ENCODE results near the gene ZNF500. TPM values are rescaled to one million over a fixed set of nuclear protein-coding genes. Genes with fewer than 3 reads are reported as not detected.

ZNF500 gene
- total RNA-seq, 2 donors from 2014 or later: 14.1 TPM

DNA sequence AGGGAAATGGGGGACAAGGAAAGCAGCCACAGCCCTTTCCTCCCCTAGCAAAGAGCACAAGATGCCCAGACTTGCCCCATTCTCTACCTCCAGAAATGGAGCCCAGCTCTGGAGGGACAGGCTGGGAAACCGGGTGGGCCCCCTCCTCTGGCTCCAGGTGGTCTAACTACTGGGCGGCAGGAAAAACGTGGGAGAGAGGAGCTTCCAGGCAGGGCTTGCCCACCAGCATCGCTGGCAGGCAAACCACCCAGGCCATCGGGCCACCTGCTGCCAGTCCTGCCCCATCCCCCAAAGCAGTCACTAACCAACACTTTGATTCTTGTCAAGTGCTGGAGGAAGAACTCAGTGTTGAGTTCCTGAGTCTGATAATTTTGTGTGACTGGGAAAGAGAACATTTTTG is 48.5 kb downstream of the ZNF500 start:
- Mint-ChIP-seq H3K4me1 (ENCODE audit: low read depth) (no peaks in the 10 kb centered on the region), H3K4me3 (no peak overlapping the region), H3K27ac (no peak overlapping the region)

DNA sequence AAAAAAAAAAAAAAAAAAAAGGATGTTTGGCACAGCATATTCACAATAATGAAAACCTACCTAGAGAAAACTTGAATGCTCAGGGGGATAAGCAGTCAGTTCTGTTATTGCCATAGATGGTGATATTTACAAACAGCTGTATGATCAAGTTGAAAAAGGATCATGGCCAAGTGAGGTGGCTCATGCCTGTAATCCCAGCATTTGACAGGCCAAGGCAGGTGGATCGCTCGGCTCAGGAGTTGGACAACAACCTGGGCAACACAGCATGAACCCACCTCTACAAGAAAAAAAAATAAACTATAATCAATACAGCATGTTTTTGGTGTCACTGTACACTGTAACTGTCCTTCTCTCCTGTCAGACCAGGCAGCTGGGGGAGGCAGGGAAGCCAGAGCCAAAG is 52.0 kb downstream of the ZNF500 start:
- Mint-ChIP-seq H3K4me1 (ENCODE audit: low read depth) (no peaks in the 10 kb centered on the region), H3K4me3 (no peak overlapping the region), H3K9me3 (no peaks in the 10 kb centered on the region), H3K27ac (no peak overlapping the region), H3K27me3 (ENCODE audit: low read depth) (no peaks in the 10 kb centered on the region), H3K36me3 (ENCODE audit: insufficient read depth in 2 of 2) (peaks cover 0 to 3% of the 10 kb centered on the region in 2 donors)
- ATAC-seq (replicated peaks in 1 of 2) (no peak), DNase-seq (no peak)

More for the DNA sequence above, 48.5 kb downstream of the ZNF500 start:
- Mint-ChIP-seq H3K27me3 (ENCODE audit: low read depth) (no peaks in the 10 kb centered on the region), H3K36me3 (ENCODE audit: insufficient read depth in 2 of 2) (peaks cover 0 to 1% of the 10 kb centered on the region in 2 donors), H3K9me3 (no peaks in the 10 kb centered on the region)
- no peak for DNase-seq
- no peak for ATAC-seq (replicated peaks in 1 of 2)

DNA sequence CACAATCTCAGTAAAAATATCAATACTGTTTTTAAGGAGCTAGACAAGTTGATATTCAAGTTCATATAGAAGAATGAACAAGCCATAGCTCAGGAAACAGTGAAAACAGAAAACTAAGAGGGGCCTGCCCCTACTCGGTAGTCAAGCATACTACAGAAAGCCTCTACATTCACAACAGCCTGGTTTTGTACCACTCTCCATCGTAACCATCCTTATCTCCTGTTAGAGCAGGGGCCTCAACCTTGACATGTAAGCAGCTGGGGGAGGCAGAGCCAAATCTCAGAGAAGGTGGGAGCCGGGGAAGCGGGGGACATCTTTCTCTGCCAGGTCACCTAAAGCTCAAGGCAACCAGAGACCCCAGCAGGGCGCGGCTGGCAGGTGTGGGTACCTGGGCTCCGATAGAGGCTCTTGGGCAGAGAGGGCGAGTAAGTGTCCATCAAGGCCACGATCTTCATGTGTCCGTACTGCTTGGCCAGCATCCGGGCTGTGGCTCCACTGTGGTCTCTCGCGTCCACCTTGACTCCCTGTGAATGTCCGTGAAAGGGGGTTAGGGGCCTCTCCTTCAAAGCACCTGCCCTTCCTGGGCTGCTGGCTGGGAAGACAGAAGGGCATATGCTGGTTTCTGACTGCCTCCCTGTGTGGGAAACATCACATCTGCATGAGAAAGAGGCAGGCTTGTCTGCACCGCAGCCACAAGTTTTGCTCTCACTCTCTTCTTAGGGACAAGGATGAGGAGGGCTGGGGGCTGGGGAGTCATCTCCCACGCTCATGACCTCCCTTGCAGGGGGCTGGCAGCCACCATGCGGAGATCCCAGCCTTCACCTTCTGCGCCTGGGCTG is 53.1 kb downstream of the ZNF500 start:
- H3K9me3 Mint-ChIP-seq: no peaks in the 10 kb centered on the region
- no peak for ATAC-seq (replicated peaks in 1 of 2)
- H3K27ac Mint-ChIP-seq: no peak overlapping the region
- H3K36me3 Mint-ChIP-seq (ENCODE audit: insufficient read depth in 2 of 2): peaks cover 0 to 8% of the 10 kb centered on the region in 2 donors
- no peaks in the 10 kb centered on the region for H3K27me3 Mint-ChIP-seq (ENCODE audit: low read depth)
- H3K4me3 Mint-ChIP-seq: no peak overlapping the region
- H3K4me1 Mint-ChIP-seq (ENCODE audit: low read depth): no peaks in the 10 kb centered on the region
- DNase-seq: no peak

DNA sequence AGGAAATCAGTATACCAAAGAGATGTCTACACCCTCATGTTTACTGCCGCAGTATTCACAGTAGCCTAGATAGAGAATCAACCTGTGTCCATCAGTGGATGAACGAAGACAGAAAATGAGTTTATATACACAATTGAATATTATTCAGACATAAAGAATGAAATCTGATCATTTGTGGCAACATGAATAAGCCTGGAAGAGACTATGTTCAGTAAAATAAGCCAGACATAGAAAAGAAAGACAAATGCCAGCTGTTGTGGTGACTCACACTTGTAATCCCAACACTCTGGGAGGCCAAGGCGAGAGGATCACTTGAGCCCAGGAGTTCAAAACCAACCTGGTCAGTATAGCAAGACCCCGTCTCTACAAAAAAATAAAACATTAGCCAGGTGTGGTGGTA is 57.5 kb downstream of the ZNF500 start:
- Mint-ChIP-seq H3K4me3 (no peak overlapping the region), H3K4me1 (ENCODE audit: low read depth) (no peaks in the 10 kb centered on the region), H3K9me3 (no peaks in the 10 kb centered on the region), H3K27me3 (ENCODE audit: low read depth) (no peaks in the 10 kb centered on the region), H3K36me3 (ENCODE audit: insufficient read depth in 2 of 2) (peaks cover 3 to 15% of the 10 kb centered on the region in 2 donors), H3K27ac (no peak overlapping the region)
- ATAC-seq (replicated peaks in 1 of 2): no peak
- no peak for DNase-seq

DNA sequence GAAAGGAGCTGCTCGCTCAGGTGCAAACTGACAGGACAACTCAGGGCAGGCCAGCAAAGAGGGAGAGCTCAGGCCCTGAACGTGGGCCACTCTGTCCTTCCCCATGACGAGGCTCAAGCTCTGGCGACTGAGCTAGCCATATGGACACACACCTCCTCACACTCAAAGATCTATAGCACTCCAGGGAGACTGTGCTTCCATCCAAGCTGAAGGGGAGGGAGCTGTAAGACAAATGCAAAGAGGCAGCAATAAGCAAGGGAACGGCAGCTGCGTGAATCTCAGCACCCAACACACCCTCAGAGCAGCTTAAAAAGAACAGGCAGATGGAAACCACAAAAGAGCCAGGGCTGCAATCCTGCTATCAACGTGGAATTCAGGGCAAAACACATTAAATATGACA is 60.1 kb downstream of the ZNF500 start:
- no peak overlapping the region for H3K27ac Mint-ChIP-seq
- no peaks in the 10 kb centered on the region for H3K4me1 Mint-ChIP-seq (ENCODE audit: low read depth)
- ATAC-seq (replicated peaks in 1 of 2): no peak
- H3K27me3 Mint-ChIP-seq (ENCODE audit: low read depth): no peaks in the 10 kb centered on the region
- peaks cover 3 to 12% of the 10 kb centered on the region in 2 donors for H3K36me3 Mint-ChIP-seq (ENCODE audit: insufficient read depth in 2 of 2)
- no peaks in the 10 kb centered on the region for H3K9me3 Mint-ChIP-seq
- no peak overlapping the region for H3K4me3 Mint-ChIP-seq
- DNase-seq: no peak

DNA sequence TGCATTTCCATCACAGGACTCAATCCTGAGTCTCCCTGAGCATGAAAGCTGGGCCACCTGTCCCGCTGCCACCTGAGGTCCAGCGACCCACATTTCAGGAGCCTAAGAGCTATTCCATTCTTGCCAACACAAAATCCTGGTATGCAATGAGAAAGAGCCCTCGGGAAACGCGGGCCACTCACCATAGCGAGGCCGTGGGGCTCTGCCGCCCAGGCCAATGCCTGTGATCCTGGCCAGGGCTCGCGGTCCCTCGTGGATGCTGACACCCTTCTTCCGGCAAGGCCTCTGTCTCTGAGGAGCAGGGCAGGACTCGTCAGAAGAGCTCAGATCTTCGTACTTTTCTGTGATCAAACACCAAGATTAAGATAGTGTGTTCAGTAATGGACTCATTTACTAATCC is 62.0 kb downstream of the ZNF500 start:
- no peaks in the 10 kb centered on the region for H3K27me3 Mint-ChIP-seq (ENCODE audit: low read depth)
- peaks cover 3 to 12% of the 10 kb centered on the region in 2 donors for H3K36me3 Mint-ChIP-seq (ENCODE audit: insufficient read depth in 2 of 2)
- no peak overlapping the region for H3K4me3 Mint-ChIP-seq
- no peak for ATAC-seq (replicated peaks in 1 of 2)
- no peaks in the 10 kb centered on the region for H3K9me3 Mint-ChIP-seq
- H3K4me1 Mint-ChIP-seq (ENCODE audit: low read depth): peaks cover 9% of the 10 kb centered on the region
- H3K27ac Mint-ChIP-seq: no peak overlapping the region
- no peak for DNase-seq

DNA sequence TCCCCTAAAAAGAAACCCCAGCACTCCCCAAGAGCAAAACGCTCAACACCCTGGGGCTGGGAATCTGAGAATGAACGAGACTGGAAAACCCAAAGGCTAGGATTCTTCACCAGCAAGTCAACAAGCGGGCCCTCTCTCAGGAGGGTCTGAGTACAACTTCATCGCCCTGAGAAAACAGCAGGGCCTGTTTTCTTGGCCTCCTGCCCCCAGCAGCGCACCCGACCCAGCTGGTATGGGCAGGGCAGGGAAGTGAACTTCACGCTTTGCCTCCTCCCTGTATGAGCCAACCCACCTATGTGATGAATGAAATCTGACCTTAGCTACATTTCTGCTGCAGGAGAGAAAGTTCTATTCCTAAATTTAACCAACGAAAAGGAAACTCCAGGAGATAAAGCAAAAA is 62.5 kb downstream of the ZNF500 start:
- ATAC-seq (replicated peaks in 1 of 2) (no peak), DNase-seq (no peak)
- peaks cover 13% of the 10 kb centered on the region for H3K4me1 Mint-ChIP-seq (ENCODE audit: low read depth)
- peaks cover 3 to 12% of the 10 kb centered on the region in 2 donors for H3K36me3 Mint-ChIP-seq (ENCODE audit: insufficient read depth in 2 of 2)
- no peaks in the 10 kb centered on the region for H3K9me3 Mint-ChIP-seq
- H3K27me3 Mint-ChIP-seq (ENCODE audit: low read depth): no peaks in the 10 kb centered on the region
- no peak overlapping the region for H3K27ac Mint-ChIP-seq
- H3K4me3 Mint-ChIP-seq: no peak overlapping the region

DNA sequence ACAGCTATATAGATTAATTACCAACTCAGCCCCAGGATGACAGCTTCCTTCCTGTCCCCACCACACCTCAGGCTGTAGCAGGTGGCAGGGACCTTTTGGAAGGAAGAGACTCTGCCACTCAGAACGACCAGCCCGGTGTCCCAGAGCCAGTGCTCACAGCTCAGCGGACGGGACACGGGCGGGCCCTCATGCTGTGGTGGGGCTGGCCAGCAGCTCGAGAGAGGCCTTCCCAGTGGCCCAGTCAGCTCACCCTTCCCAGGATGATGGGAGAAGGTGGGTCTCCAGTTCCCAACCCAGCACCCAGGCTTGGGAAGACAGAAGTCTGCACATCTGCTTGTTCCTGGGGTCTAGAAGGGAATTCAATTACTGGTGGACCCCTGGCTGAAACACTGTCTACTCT is 63.1 kb downstream of the ZNF500 start:
- Mint-ChIP-seq H3K27ac (no peak overlapping the region), H3K9me3 (no peaks in the 10 kb centered on the region), H3K4me3 (no peak overlapping the region), H3K36me3 (ENCODE audit: insufficient read depth in 2 of 2) (peaks cover 3 to 10% of the 10 kb centered on the region in 2 donors), H3K27me3 (ENCODE audit: low read depth) (no peaks in the 10 kb centered on the region), H3K4me1 (ENCODE audit: low read depth) (peaks cover 16% of the 10 kb centered on the region)
- DNase-seq: no peak
- no peak for ATAC-seq (replicated peaks in 1 of 2)

DNA sequence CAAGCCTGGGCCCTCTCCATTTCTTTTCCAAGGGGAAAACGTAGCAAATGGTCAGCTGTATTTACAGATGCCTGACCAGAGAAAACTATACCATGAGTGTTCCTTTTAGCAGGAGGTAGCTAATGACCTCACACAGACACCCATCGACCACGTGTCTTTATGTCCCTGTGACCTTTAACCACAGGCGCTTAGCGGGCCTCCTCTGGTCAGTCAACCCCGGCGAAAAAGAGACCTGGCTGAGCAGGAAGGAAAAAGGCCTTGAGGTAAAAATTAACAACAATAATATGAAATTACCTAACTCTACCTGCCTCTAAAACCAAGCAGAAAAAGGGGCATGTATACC is 64.5 kb downstream of the ZNF500 start:
- Mint-ChIP-seq H3K27me3 (ENCODE audit: low read depth) (no peaks in the 10 kb centered on the region), H3K36me3 (ENCODE audit: insufficient read depth in 2 of 2) (peaks cover 3 to 8% of the 10 kb centered on the region in 2 donors), H3K9me3 (no peaks in the 10 kb centered on the region), H3K27ac (peak overlapping the region; percentile 33), H3K4me1 (ENCODE audit: low read depth) (peaks cover 16% of the 10 kb centered on the region), H3K4me3 (no peak overlapping the region)
- ATAC-seq (replicated peaks in 1 of 2) (no peak), DNase-seq (no peak)

DNA sequence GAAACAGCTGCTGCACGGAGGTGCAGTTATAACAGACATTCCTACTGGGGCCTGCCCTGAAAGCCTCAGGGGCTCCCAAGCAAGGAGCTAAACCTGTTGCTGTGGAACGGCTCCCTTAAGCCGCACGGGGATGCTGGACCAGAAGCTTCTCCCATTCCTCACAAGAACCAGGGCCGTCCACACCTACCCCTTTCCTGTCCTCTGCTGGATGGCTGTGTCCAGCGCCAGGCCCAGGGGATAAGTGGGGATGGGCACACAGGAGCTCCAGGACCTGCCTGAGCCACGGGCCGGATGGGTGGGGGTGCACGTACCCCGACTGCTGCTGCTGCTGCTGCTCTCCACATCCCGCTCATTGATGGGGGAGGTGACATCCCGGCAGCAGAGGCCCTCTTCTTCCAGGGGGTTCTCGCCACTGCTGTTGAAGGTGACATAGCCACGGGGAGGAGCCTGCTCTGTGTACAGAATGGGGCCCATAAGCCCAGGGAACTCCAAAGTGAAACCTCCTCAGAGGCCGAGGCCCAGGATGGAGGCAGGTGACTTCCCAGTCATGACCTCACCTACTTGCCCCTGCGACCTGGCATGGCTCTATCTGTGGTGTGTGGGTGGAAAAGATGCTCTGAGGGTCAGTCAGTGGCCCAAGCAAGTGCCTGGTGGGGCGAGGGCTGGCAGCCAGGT is 65.0 kb downstream of the ZNF500 start:
- peak overlapping the region; percentile 33 for H3K27ac Mint-ChIP-seq
- H3K36me3 Mint-ChIP-seq (ENCODE audit: insufficient read depth in 2 of 2): peaks cover 2 to 6% of the 10 kb centered on the region in 2 donors

DNA sequence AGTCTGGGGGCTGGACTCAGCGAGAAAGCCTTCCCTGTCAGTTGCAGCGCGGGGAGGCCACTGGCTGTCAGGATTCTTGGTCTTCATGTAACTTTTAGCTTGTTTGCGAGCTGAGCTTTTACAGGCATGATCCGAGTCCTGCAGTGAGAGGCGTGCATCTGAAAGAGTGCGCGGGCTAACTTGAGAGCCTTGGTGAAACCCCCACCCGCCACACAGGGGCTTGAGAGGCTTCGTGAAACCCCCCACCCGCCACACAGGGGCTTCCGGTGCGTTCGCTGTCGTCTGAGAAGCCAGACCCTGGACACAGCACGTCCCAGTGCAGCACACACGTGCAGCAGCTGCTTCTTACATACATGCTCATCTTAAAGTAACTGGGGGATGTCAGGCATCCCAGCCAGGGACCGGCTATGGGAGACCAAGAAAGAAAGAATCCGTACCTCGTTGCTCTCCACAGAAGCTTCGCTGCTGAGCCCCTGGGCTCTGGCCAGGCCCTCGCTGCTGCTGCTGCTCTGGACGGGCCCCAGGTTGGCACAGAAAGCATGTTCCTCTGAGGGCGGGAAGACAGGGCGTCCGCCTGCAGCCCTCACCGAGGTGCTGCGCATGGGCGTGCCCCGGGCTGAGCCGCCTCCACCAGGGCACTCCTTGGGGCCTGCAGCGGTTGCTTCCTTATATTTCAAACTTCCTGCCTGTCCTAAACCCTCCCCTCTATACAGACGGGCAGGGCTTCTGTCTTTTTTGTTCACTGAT is 65.8 kb downstream of the ZNF500 start:
- no peaks in the 10 kb centered on the region for H3K27me3 Mint-ChIP-seq (ENCODE audit: low read depth)
- DNase-seq: no peak
- H3K9me3 Mint-ChIP-seq: no peaks in the 10 kb centered on the region
- H3K36me3 Mint-ChIP-seq (ENCODE audit: insufficient read depth in 2 of 2): peaks cover 0 to 4% of the 10 kb centered on the region in 2 donors
- peaks cover 16% of the 10 kb centered on the region for H3K4me1 Mint-ChIP-seq (ENCODE audit: low read depth)
- no peak overlapping the region for H3K27ac Mint-ChIP-seq
- no peak overlapping the region for H3K4me3 Mint-ChIP-seq
- no peak for ATAC-seq (replicated peaks in 1 of 2)

More for the DNA sequence above, 65.0 kb downstream of the ZNF500 start:
- no peaks in the 10 kb centered on the region for H3K27me3 Mint-ChIP-seq (ENCODE audit: low read depth)
- no peaks in the 10 kb centered on the region for H3K9me3 Mint-ChIP-seq
- H3K4me3 Mint-ChIP-seq: no peak overlapping the region
- no peak for DNase-seq
- peaks cover 16% of the 10 kb centered on the region for H3K4me1 Mint-ChIP-seq (ENCODE audit: low read depth)
- no peak for ATAC-seq (replicated peaks in 1 of 2)

DNA sequence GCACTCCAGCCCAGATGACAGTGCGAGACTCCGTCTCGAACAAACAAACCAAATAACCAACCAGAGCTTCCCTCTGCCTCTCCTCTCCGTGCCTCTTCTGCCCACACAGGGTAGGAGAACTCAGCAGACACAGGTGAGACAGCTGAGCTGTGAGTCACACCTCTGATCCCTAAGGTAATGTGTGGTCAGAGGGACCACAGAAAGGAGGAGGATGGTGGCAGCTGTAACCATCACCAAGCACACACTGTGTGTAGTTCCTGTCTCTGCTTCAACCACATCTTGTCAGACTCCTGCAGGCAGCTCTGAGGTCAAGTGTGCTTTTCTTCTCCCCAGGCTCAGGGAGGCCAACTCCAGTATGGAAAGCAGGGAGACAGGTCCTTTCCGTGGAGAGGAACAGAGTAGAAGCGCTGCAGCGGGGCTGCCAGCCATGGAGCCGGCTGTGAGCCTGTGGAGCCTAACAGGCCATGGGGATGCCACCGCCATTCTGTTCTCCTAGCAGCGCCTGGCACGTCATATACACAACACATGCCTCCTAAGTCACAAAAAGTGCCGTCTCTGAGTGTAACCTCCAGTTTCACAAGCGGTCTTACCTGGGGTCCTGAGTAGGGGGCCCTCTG is 66.5 kb downstream of the ZNF500 start:
- Mint-ChIP-seq H3K27me3 (ENCODE audit: low read depth) (no peaks in the 10 kb centered on the region), H3K36me3 (ENCODE audit: insufficient read depth in 2 of 2) (peaks cover 0 to 4% of the 10 kb centered on the region in 2 donors), H3K9me3 (no peaks in the 10 kb centered on the region), H3K27ac (no peak overlapping the region), H3K4me1 (ENCODE audit: low read depth) (peaks cover 19% of the 10 kb centered on the region), H3K4me3 (no peak overlapping the region)
- peak; percentile 78 to 81 for ATAC-seq (replicated peaks in 1 of 2)
- DNase-seq: peak in 1 of 2 donors; percentile 48

Data from activated T-cell treated with anti-CD3 and anti-CD28 coated beads, Interleukin-2, amount 50 U/mL, for 72 hours (primary cell).